ENCODE measurements around the gene SCARB1.

SCARB1 gene

GRCh38 chr12:124856132-124856841 is 7.4 kb downstream of the SCARB1 start:
- Histone ChIP-seq H3K27ac (peak overlapping the region; percentile 61), H3K4me3 (ENCODE audit: low read depth in 1 of 2, low read length in 1 of 2) (peak overlapping the region; percentile 7 to 18), H3K27me3 (no peaks in the 10 kb centered on the region), H3K9me3 (no peaks in the 10 kb centered on the region), H3K36me3 (no peaks in the 10 kb centered on the region), H3K4me1 (ENCODE audit: control insufficient read depth in 1 of 2, insufficient read depth in 1 of 2, low read depth in 1 of 2, low read length in 1 of 2) (peaks cover 54% of the 10 kb centered on the region in 2 experiments)
- TF ChIP-seq CTCF (IDR thresholded peaks at IDR 0.05): no peak

GRCh38 chr12:124855275-124855957 is 8.2 kb downstream of the SCARB1 start:
- Histone ChIP-seq H3K4me3 (ENCODE audit: low read depth in 1 of 2, low read length in 1 of 2) (no peak overlapping the region), H3K27ac (peak overlapping the region; percentile 61), H3K4me1 (ENCODE audit: control insufficient read depth in 1 of 2, insufficient read depth in 1 of 2, low read depth in 1 of 2, low read length in 1 of 2) (peaks cover 54% of the 10 kb centered on the region in 2 experiments), H3K27me3 (no peaks in the 10 kb centered on the region), H3K9me3 (no peaks in the 10 kb centered on the region), H3K36me3 (no peaks in the 10 kb centered on the region)
- TF ChIP-seq CTCF (IDR thresholded peaks at IDR 0.05): no peak

- Histone ChIP-seq H3K4me1 (ENCODE audit: control insufficient read depth in 1 of 2, insufficient read depth in 1 of 2, low read depth in 1 of 2, low read length in 1 of 2) (peaks cover 54% of the 10 kb centered on the region in 2 experiments), H3K4me3 (ENCODE audit: low read depth in 1 of 2, low read length in 1 of 2) (no peak overlapping the region), H3K27ac (no peak overlapping the region), H3K27me3 (no peaks in the 10 kb centered on the region), H3K9me3 (no peaks in the 10 kb centered on the region), H3K36me3 (no peaks in the 10 kb centered on the region)
- no peak for TF ChIP-seq CTCF (IDR thresholded peaks at IDR 0.05)
Observed at GRCh38 chr12:124854637-124855184, 9.0 kb downstream of the SCARB1 start.

GRCh38 chr12:124853781-124854636 is 9.7 kb downstream of the SCARB1 start:
- Histone ChIP-seq H3K4me3 (ENCODE audit: low read depth in 1 of 2, low read length in 1 of 2) (no peak overlapping the region), H3K27me3 (no peaks in the 10 kb centered on the region), H3K27ac (peak overlapping the region; percentile 85), H3K9me3 (no peaks in the 10 kb centered on the region), H3K4me1 (ENCODE audit: control insufficient read depth in 1 of 2, insufficient read depth in 1 of 2, low read depth in 1 of 2, low read length in 1 of 2) (peaks cover 54% of the 10 kb centered on the region in 2 experiments), H3K36me3 (no peaks in the 10 kb centered on the region)
- no peak for TF ChIP-seq CTCF (IDR thresholded peaks at IDR 0.05)

- peak overlapping the region; percentile 85 for H3K27ac ChIP-seq
- H3K36me3 ChIP-seq: no peaks in the 10 kb centered on the region
- no peaks in the 10 kb centered on the region for H3K9me3 ChIP-seq
- H3K4me3 ChIP-seq (ENCODE audit: low read depth in 1 of 2, low read length in 1 of 2): peak overlapping the region; percentile 37 to 50
- H3K27me3 ChIP-seq: no peaks in the 10 kb centered on the region
- TF ChIP-seq CTCF (IDR thresholded peaks at IDR 0.05): no peak
- H3K4me1 ChIP-seq (ENCODE audit: control insufficient read depth in 1 of 2, insufficient read depth in 1 of 2, low read depth in 1 of 2, low read length in 1 of 2): peaks cover 54% of the 10 kb centered on the region in 2 experiments
Observed at GRCh38 chr12:124852911-124853427, 10.7 kb downstream of the SCARB1 start.
